Measurements from ENCODE around the gene UQCRH. TPM values are rescaled to one million over a fixed set of nuclear protein-coding genes. Genes with fewer than 3 reads are reported as not detected.
"Not testable (repeated sequence)": the region's sequence is repeated elsewhere in the genome, so short reads cannot be mapped to it uniquely, and the experiment has no call there.

The UQCRH gene
- total RNA-seq, 1 experiment from 2014 or later = 508 TPM

DNA sequence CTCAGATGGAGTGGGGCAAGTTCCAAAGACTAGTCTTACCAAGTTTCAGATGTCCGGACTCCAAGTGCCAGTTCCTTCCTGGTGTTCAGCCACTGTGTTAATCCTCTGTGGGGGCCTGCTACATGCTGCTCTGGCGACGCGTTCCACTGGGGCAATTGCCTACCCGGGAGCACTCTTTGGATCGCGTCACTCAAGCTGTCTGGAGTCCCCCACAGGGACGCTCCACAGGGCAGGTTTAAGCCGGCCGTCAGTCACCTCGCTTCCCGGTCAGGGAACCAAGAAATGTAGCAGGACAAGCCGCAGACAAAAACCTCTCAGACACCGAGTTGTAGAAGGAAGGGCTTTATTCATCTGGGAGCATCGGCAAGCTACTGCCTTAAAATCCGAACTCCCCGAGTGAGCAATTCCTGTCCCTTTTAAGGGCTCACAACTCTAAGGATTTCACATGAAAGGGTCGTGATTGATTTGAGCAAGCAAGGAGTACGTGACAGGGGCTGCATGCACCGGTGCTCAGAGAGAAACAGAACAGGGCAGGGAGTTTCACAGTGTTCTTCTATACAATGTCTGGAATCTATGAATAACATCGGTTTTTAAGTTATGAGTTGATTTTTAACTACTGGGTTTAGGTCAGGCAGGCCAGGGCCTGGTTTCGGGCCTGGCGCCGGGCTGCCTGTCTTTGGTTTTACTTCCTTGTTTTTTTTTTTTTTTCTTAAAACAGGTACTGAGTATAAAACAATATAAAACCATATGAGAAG is 28.5 kb downstream of the UQCRH start:
- not testable (repeated sequence) for H3K14ac ChIP-seq (ENCODE audit: insufficient read depth, low read length); H2BK12ac ChIP-seq (ENCODE audit: insufficient read length, low read depth, low read length); H4K91ac ChIP-seq (ENCODE audit: insufficient read length, low read depth, low read length); H3K79me1 ChIP-seq (ENCODE audit: insufficient read depth, low read depth, low read length, poor library complexity, severe bottlenecking); H2BK15ac ChIP-seq (ENCODE audit: low read depth, low read length); H3K9me3 Mint-ChIP-seq; H3K4ac ChIP-seq (ENCODE audit: low read depth, low read length); H3K27me3 Mint-ChIP-seq (ENCODE audit: low read depth); H3K4me3 Mint-ChIP-seq; H3K27ac ChIP-seq (ENCODE audit: insufficient read length, low read depth, low read length); H2BK20ac ChIP-seq (ENCODE audit: low read depth, low read length, poor library complexity, severe bottlenecking); H3K27me3 ChIP-seq (ENCODE audit: insufficient read depth, low read length); H4K5ac ChIP-seq (ENCODE audit: insufficient read length, low read depth, low read length); H3K9me3 ChIP-seq (ENCODE audit: control insufficient read depth, low read depth, low read length); H3K56ac ChIP-seq (ENCODE audit: insufficient read length, low read depth, low read length); H3K18ac ChIP-seq (ENCODE audit: insufficient read length, low read depth, low read length); H4K8ac ChIP-seq (replicated peaks; ENCODE audit: insufficient read length, low read depth, low read length); H2BK5ac ChIP-seq (ENCODE audit: insufficient read length, low read length); H3K23ac ChIP-seq (ENCODE audit: insufficient read length, low read depth, low read length); H3K79me2 ChIP-seq (ENCODE audit: insufficient read depth, low read length); H3K36me3 Mint-ChIP-seq (ENCODE audit: insufficient read depth in 1 of 3, low read depth in 3 of 3); H2AK5ac ChIP-seq (ENCODE audit: insufficient read length, low read length); H3K9ac ChIP-seq (ENCODE audit: extremely low read depth, insufficient read length, low read length); H4K20me1 ChIP-seq (ENCODE audit: control insufficient read depth, insufficient read depth, insufficient read length); H3K4me1 ChIP-seq (ENCODE audit: insufficient read depth, low read length); H3K23me2 ChIP-seq (ENCODE audit: insufficient read length, low read depth, low read length, poor library complexity, severe bottlenecking); H3T11ph ChIP-seq (ENCODE audit: low read length); H2AFZ ChIP-seq (ENCODE audit: low read length); H3K4me2 ChIP-seq (ENCODE audit: insufficient read depth, insufficient read length, low read length); H2BK120ac ChIP-seq (ENCODE audit: low read depth, low read length, poor library complexity, severe bottlenecking)
- no CpG with 5 or more reads among the region's 24 CpGs for WGBS (ENCODE audit: extremely low coverage, insufficient read length, low lambda C conversion rate)
- DNase-seq = peak; percentile 41
- Mint-ChIP-seq H3K27ac (peak overlapping the region; percentile 38 to 74 (median 54); a peak in 5 of 7 replicates), H3K4me1 (peaks cover 36 to 39% of the 10 kb centered on the region in 2 experiments)
